ENCODE measurements around the gene S100A16. TPM values are rescaled to one million over a fixed set of nuclear protein-coding genes. Genes with fewer than 3 reads are reported as not detected.
A peak's percentile ranks its signal among the peaks of the same experiment; 100 is the strongest.

The S100A16 gene
- total RNA-seq, 1 donor from 2014 or later, result 886 TPM

- no peak for FAIRE-seq
- TF ChIP-seq CTCF (IDR thresholded peaks at IDR 0.05; ENCODE audit: insufficient read depth, low read length, severe bottlenecking), result no peak
- no peaks in the 10 kb centered on the region for H3K27me3 ChIP-seq (ENCODE audit: control insufficient read depth, insufficient read depth, low read length)
- H3K4me3 ChIP-seq (ENCODE audit: low read depth, low read length), result no peak overlapping the region
- H3K36me3 ChIP-seq (ENCODE audit: control insufficient read depth, insufficient read depth, low read length), result no peaks in the 10 kb centered on the region
- no peak for DNase-seq (ENCODE audit: low read depth)
These were observed 39.6 kb downstream of the S100A16 start for GRCh38 chr1:153573351-153573750.

GRCh38 chr1:153572569-153573015 is 40.3 kb downstream of the S100A16 start:
- FAIRE-seq, result no peak
- H3K4me3 ChIP-seq (ENCODE audit: low read depth, low read length), result no peak overlapping the region
- DNase-seq (ENCODE audit: low read depth), result peak; percentile 94
- TF ChIP-seq CTCF (IDR thresholded peaks at IDR 0.05; ENCODE audit: insufficient read depth, low read length, severe bottlenecking), result peak; percentile 91
- H3K27me3 ChIP-seq (ENCODE audit: control insufficient read depth, insufficient read depth, low read length), result no peaks in the 10 kb centered on the region
- H3K36me3 ChIP-seq (ENCODE audit: control insufficient read depth, insufficient read depth, low read length), result no peaks in the 10 kb centered on the region

- Histone ChIP-seq H3K36me3 (ENCODE audit: control insufficient read depth, insufficient read depth, low read length) (no peaks in the 10 kb centered on the region), H3K4me3 (ENCODE audit: low read depth, low read length) (no peak overlapping the region), H3K27me3 (ENCODE audit: control insufficient read depth, insufficient read depth, low read length) (no peaks in the 10 kb centered on the region)
- FAIRE-seq, result no peak
- TF ChIP-seq CTCF (IDR thresholded peaks at IDR 0.05; ENCODE audit: insufficient read depth, low read length, severe bottlenecking), result no peak
- DNase-seq (ENCODE audit: low read depth), result no peak
These were observed 41.2 kb downstream of the S100A16 start for GRCh38 chr1:153571706-153572105.

GRCh38 chr1:153570874-153571273 is 42.1 kb downstream of the S100A16 start:
- H3K4me3 ChIP-seq (ENCODE audit: low read depth, low read length), result no peak overlapping the region
- no peak for TF ChIP-seq CTCF (IDR thresholded peaks at IDR 0.05; ENCODE audit: insufficient read depth, low read length, severe bottlenecking)
- no peak for FAIRE-seq

GRCh38 chr1:153569465-153569864 is 43.5 kb downstream of the S100A16 start:
- H3K27me3 ChIP-seq (ENCODE audit: control insufficient read depth, insufficient read depth, low read length), result no peaks in the 10 kb centered on the region
- no peak for TF ChIP-seq CTCF (IDR thresholded peaks at IDR 0.05; ENCODE audit: insufficient read depth, low read length, severe bottlenecking)
- DNase-seq (ENCODE audit: low read depth) (no peak), FAIRE-seq (no peak)
- H3K36me3 ChIP-seq (ENCODE audit: control insufficient read depth, insufficient read depth, low read length), result peaks cover 1% of the 10 kb centered on the region
- H3K4me3 ChIP-seq (ENCODE audit: low read depth, low read length), result no peak overlapping the region

More at GRCh38 chr1:153570874-153571273, 42.1 kb downstream of the S100A16 start:
- H3K36me3 ChIP-seq (ENCODE audit: control insufficient read depth, insufficient read depth, low read length), result no peaks in the 10 kb centered on the region
- H3K27me3 ChIP-seq (ENCODE audit: control insufficient read depth, insufficient read depth, low read length), result no peaks in the 10 kb centered on the region
- no peak for DNase-seq (ENCODE audit: low read depth)

Measured in bronchial epithelial cell (primary cell).